IMR-90 (cell line): Measurements from ENCODE around the gene MSS51.

ENCODE experiments used
- BHLHE40 ChIP-seq: fragments of 150-350 bp; IDR thresholded peaks from 2 replicates; pipeline ENCODE4 v1.6.1; 2016; ENCODE audit warnings: mild to moderate bottlenecking, low read depth, low read length
- CHD1 ChIP-seq: IDR thresholded peaks from 2 replicates; pipeline ENCODE4 v1.6.1; 2012; ENCODE audit warnings: low read depth, low read length, improper control_type of control experiment
- CTCF ChIP-seq: conservative IDR thresholded peaks from 2 replicates; pipeline ENCODE4 v1.5.1; 2012; ENCODE audit warnings: mild to moderate bottlenecking, low read depth, low read length, improper control_type of control experiment
- FOS ChIP-seq: fragments of 150-350 bp; IDR thresholded peaks from 2 replicates; pipeline ENCODE4 v1.6.1; 2016; ENCODE audit warnings: low read depth, low read length
- MXI1 ChIP-seq: IDR thresholded peaks from 2 replicates; pipeline ENCODE4 v1.6.1; 2012; ENCODE audit warnings: low read depth, mild to moderate bottlenecking, low read length, moderate library complexity, borderline replicate concordance
- POLR2A ChIP-seq: IDR thresholded peaks from 2 replicates; pipeline ENCODE4 v1.6.1; 2012; ENCODE audit warnings: mild to moderate bottlenecking, low read depth, low read length
- RAD21 ChIP-seq: IDR thresholded peaks from 2 replicates; pipeline ENCODE4 v1.6.1; 2012; ENCODE audit warnings: low read length, improper control_type of control experiment
- SMC3 ChIP-seq: fragments of 150-350 bp; IDR thresholded peaks from 2 replicates; pipeline ENCODE4 v1.6.1; 2016; ENCODE audit warnings: low read depth, mild to moderate bottlenecking, antibody characterized with exemption, low read length, moderate library complexity

DNA sequence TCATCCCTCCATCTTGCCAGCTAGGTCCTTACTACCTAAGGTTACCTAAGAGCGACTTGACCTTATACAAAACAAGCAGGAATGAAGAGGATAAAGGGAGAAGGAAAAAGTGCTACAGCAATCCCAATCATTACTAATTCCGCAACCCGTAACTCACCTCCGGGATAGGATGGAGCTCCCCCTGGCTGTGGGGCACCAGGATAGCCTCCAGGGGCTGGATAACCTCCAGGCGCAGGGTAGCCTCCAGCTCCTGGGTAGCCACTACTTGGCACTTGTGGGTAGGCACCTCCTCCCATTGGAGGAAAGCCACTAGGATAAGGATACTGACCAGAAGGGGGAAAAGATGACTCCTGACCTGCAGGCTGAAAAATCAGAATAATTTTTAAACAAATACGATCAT lies 35.3 kb downstream of the MSS51 start:
- TF ChIP-seq BHLHE40 (no peak), CTCF (peak; percentile 12; the same call in 1 of the 2 replicates), POLR2A (no peak), FOS (no peak), SMC3 (no peak), MXI1 (no peak), CHD1 (no peak), RAD21 (no peak)
